OCI-M1 (cell line): ENCODE measurements around the gene C5orf52.
"Not testable (repeated sequence)": the region's sequence is repeated elsewhere in the genome, so short reads cannot be mapped to it uniquely, and the experiment has no call there.

ENCODE experiments used
- DNase-seq: peaks from one replicate; lab custom pipeline; 2025; lab: John Stamatoyannopoulos, UW

Gene C5orf52

DNA sequence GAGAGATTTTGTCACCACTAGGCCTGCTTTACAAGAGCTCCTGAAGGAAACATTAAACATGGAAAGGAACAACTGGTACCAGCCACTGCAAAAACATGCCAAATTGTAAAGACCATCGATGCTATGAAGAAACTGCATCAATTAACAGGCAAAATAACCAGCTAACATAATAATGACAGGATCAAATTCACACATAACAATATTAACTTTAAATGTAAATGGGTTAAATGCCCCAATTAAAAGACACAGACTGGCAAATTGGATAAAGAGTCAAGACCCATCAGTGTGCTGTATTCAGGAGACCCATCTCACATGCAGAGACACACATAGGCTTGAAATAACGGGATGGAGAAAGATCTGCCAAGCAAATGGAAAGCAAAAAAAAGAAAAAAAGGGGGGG is 51.6 kb downstream of the C5orf52 start:
- DNase-seq = not testable (repeated sequence)

GRCh38 chr5:157726607-157727006 is 55.3 kb downstream of the C5orf52 start:
- DNase-seq = not testable (repeated sequence)

DNA sequence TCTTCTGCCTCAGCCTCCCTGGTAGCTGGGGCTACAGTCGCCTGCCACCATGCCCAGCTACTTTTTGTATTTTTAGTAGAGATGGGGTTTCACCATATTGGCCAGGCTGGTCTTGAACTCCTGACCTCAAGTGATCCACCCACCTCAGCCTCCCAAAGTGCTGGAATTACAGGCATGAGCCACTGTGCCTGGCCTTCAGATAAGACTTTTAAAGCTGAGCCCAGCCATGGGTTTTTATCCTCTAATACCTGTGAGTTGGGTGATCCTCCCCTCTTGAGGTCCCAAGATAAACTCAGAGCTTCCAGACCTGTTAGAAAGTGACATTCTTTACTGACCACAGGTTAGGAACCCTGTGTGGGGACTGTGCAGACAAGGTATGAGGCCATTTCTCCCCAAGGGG is 56.5 kb downstream of the C5orf52 start:
- not testable (repeated sequence) for DNase-seq
